HG02588 (cell line): ENCODE results near the gene ST8SIA1.

Source experiments
- ATAC-seq: cut with Tn5 transposase; IDR thresholded peaks from one replicate; pipeline ENCODE4 v1.9.1; 2021; ENCODE audit warnings: mild to moderate bottlenecking, moderate library complexity; ENCODE audit not compliant: unreplicated experiment

ST8SIA1 gene

GRCh38 chr12:22284871-22285270, 49.6 kb downstream of the ST8SIA1 start:
- no peak for ATAC-seq

- ATAC-seq: no peak
Observed at GRCh38 chr12:22283508-22283907, 51.0 kb downstream of the ST8SIA1 start.

- no peak for ATAC-seq
Observed at GRCh38 chr12:22283006-22283506, 51.5 kb downstream of the ST8SIA1 start.

GRCh38 chr12:22282283-22282682, 52.2 kb downstream of the ST8SIA1 start:
- ATAC-seq: no peak

GRCh38 chr12:22276867-22277266, 57.6 kb downstream of the ST8SIA1 start:
- ATAC-seq: no peak

GRCh38 chr12:22276313-22276712, 58.2 kb downstream of the ST8SIA1 start:
- ATAC-seq: no peak

- no peak for ATAC-seq
Observed at GRCh38 chr12:22275843-22276242, 58.7 kb downstream of the ST8SIA1 start.

- no peak for ATAC-seq
Observed at GRCh38 chr12:22272335-22273151, 62.0 kb downstream of the ST8SIA1 start.

- ATAC-seq: no peak
Observed at GRCh38 chr12:22271023-22271422, 63.5 kb downstream of the ST8SIA1 start.

- no peak for ATAC-seq
Observed at GRCh38 chr12:22268973-22269372, 65.5 kb downstream of the ST8SIA1 start.

GRCh38 chr12:22268406-22268805, 66.1 kb downstream of the ST8SIA1 start:
- ATAC-seq: no peak

GRCh38 chr12:22266101-22266500, 68.4 kb downstream of the ST8SIA1 start:
- ATAC-seq: no peak

- ATAC-seq: no peak
Observed at GRCh38 chr12:22264380-22264779, 70.1 kb downstream of the ST8SIA1 start.

GRCh38 chr12:22262309-22262708, 72.2 kb downstream of the ST8SIA1 start:
- no peak for ATAC-seq

GRCh38 chr12:22257100-22257499, 77.4 kb downstream of the ST8SIA1 start:
- no peak for ATAC-seq

- no peak for ATAC-seq
Observed at GRCh38 chr12:22256605-22257004, 77.9 kb downstream of the ST8SIA1 start.

- no peak for ATAC-seq
Observed at GRCh38 chr12:22256041-22256441, 78.5 kb downstream of the ST8SIA1 start.

- ATAC-seq: no peak
Observed at GRCh38 chr12:22255097-22255496, 79.4 kb downstream of the ST8SIA1 start.

- no peak for ATAC-seq
Observed at GRCh38 chr12:22254478-22254877, 80.0 kb downstream of the ST8SIA1 start.

- ATAC-seq: no peak
Observed at GRCh38 chr12:22252057-22252456, 82.5 kb downstream of the ST8SIA1 start.

- no peak for ATAC-seq
Observed at GRCh38 chr12:22250762-22251161, 83.7 kb downstream of the ST8SIA1 start.

- no peak for ATAC-seq
Observed at GRCh38 chr12:22248571-22249115, 85.9 kb downstream of the ST8SIA1 start.
